Left ventricle myocardium inferior (tissue), 1 donor: Measurements from ENCODE around the gene FFAR3. TPM values are rescaled to one million over a fixed set of nuclear protein-coding genes. Genes with fewer than 3 reads are reported as not detected.

ENCODE experiments used
- DNase-seq: peaks from one replicate; pipeline ENCODE4 v3.0.0-alpha.2; 2020
- H3K27ac ChIP-seq: fragments of 200-600 bp; replicated peaks from 2 replicates; pipeline ENCODE4 v1.8.0; 2021
- H3K27me3 ChIP-seq: fragments of 200-600 bp; 2 replicates; pipeline ENCODE4 v1.8.0; 2021; ENCODE audit warnings: low read depth
- H3K36me3 ChIP-seq: fragments of 200-600 bp; 2 replicates; pipeline ENCODE4 v1.8.0; 2021
- H3K4me1 ChIP-seq: fragments of 200-600 bp; 2 replicates; pipeline ENCODE4 v1.8.0; 2021
- H3K4me3 ChIP-seq: fragments of 200-600 bp; 2 replicates; pipeline ENCODE4 v1.8.0; 2021; ENCODE audit warnings: mild to moderate bottlenecking, moderate library complexity
- H3K9me3 ChIP-seq: fragments of 200-600 bp; replicated peaks from 2 replicates; pipeline ENCODE4 v1.8.0; 2021
- CTCF ChIP-seq: fragments of 200-600 bp; IDR thresholded peaks from 2 replicates; pipeline ENCODE4 v1.8.0; 2021; ENCODE audit warnings: antibody characterized with exemption, mild to moderate bottlenecking, borderline replicate concordance
- intact Hi-C: fragments of 100-400 bp; cut with micrococcal nuclease; formaldehyde crosslinking; loops from one replicate; pipeline ENCODE4 v1.11.0; 2022
- total RNA-seq: library from RNA; stranded (reverse); fragmentation: NEBNext Ultra II Directional; extraction: Animal tissue kit (Norgen Biotek cat#: 25700); gene quantifications from one replicate; pipeline ENCODE4 v1.2.1, GENCODE V29; 2021
- donor health status: DM: no; HTN: yes; CAD: no; lungs with severe emphysema.

FFAR3 gene
- total RNA-seq, 1 donor from 2014 or later = not detected

DNA sequence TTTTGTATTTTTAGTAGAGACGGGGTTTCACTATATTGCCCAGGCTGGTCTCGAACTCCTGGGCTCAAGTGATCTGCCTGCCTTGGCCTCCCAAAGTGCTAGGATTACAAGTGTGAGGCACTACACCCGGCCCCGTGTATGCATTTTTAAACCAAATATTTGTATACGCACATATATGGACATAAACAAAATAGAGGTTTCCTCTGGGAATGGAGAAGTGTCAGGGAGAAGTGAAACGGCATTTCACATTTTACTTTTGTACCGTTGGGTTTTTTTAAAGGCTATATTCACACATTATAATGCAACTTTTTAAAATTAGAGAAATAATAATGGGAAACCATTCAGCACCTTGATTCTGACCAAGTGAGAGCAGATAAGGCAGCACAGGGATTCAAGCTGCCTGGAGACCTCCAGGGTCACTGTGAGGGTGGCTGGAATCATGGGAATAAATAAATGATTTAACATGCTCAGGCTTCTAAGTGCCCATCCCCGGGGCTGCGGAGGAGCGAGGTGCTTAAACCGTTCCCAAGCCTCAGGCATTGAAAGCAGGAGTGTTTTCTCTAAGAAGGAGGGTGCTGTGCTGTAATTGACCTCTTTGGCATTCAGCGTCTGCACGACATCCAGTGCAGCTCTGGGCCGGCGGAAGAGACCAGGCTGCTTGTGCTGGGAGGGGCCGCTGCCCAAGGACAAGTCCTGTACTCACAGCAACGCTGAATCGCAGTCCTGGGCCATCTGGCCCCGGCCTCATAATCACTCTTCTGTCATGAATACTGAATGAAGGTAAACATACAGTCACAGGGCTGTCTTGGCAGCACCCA, 37.3 kb downstream of the FFAR3 start:
- intact Hi-C loops = no loop called here
- H3K36me3 ChIP-seq = no peaks in the 10 kb centered on the region
- no peaks in the 10 kb centered on the region for H3K9me3 ChIP-seq
- H3K27ac ChIP-seq = peak overlapping the region; percentile 6
- no peaks in the 10 kb centered on the region for H3K27me3 ChIP-seq
- TF ChIP-seq CTCF = no peak
- DNase-seq = no peak
- no peak overlapping the region for H3K4me3 ChIP-seq
- peaks cover 14% of the 10 kb centered on the region for H3K4me1 ChIP-seq

GRCh38 chr19:35396240-35396885, 38.1 kb downstream of the FFAR3 start:
- no peaks in the 10 kb centered on the region for H3K36me3 ChIP-seq
- no peaks in the 10 kb centered on the region for H3K9me3 ChIP-seq
- no peaks in the 10 kb centered on the region for H3K27me3 ChIP-seq
- H3K4me1 ChIP-seq = peaks cover 14% of the 10 kb centered on the region
- no peak overlapping the region for H3K4me3 ChIP-seq
- TF ChIP-seq CTCF = no peak
- intact Hi-C loops = no loop called here
- H3K27ac ChIP-seq = peak overlapping the region; percentile 6
- no peak for DNase-seq

DNA sequence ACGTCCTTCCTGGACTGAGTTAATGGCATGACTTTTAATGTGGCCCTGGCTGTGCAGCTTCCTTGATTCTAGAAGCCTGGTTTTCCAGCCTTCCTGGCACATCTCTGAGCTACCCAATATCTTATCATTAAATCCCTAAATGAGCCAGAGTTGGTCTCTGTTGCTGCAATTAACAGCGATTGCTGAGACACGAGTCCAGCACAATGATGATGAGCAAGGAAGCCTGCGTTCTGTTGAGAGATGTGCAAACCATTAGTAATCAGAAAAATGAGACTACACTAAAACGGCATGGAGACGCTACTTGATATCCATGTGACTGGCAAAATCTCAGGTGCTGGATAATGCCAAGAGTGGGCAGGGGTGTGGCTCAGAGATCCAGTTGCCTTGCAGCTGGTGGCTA, 38.8 kb downstream of the FFAR3 start:
- Histone ChIP-seq H3K27me3 (no peaks in the 10 kb centered on the region), H3K9me3 (no peaks in the 10 kb centered on the region), H3K4me3 (no peak overlapping the region), H3K27ac (no peak overlapping the region), H3K4me1 (peaks cover 14% of the 10 kb centered on the region), H3K36me3 (no peaks in the 10 kb centered on the region)
- intact Hi-C loops = no loop called here
- DNase-seq = no peak
- no peak for TF ChIP-seq CTCF

DNA sequence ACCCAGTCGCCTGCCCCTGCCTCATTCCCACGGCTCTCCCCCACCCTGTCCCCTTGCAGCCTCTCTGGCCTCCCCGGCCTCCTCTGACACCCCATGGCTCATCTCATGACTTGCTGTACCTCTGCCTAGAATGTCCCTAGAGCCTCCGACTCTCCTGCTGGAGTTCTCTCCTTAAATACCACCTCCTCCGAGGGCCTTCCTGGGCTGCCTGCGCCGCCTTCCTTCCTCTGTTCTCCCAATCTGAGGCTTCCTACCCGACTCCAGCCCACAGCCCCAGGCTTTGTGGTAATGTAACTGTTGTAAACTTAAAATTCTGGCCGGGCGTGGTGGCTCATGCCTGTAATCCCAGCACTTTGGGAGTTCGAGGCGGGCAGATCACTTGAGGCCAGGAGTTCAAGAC, 40.3 kb downstream of the FFAR3 start:
- no peak for TF ChIP-seq CTCF
- H3K27ac ChIP-seq = no peak overlapping the region
- intact Hi-C loops = no loop called here
- H3K27me3 ChIP-seq = no peaks in the 10 kb centered on the region
- no peak for DNase-seq
- no peaks in the 10 kb centered on the region for H3K9me3 ChIP-seq
- H3K36me3 ChIP-seq = no peaks in the 10 kb centered on the region
- H3K4me1 ChIP-seq = peaks cover 23% of the 10 kb centered on the region
- H3K4me3 ChIP-seq = no peak overlapping the region

DNA sequence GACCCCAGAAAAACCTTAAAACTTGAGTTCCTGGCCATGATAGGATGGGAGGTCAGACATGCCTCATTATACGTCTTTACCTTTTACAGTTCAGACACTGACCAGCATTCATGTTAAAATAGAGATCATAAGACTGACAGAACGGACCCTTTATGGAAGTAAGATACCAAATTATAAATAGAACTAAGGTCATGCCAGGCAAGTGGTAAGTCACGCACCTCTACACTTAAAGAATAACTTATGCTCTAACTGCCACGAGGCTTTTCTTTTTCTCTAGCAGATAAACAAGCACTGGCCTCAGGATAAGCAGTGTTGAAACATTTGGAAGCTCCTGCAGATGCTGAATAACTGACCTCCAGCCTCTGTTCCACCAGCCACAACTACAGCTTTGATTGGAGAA, 41.0 kb downstream of the FFAR3 start:
- Histone ChIP-seq H3K27me3 (no peaks in the 10 kb centered on the region), H3K9me3 (no peaks in the 10 kb centered on the region), H3K27ac (peak overlapping the region; percentile 21), H3K4me3 (no peak overlapping the region), H3K36me3 (no peaks in the 10 kb centered on the region), H3K4me1 (peaks cover 24% of the 10 kb centered on the region)
- DNase-seq = no peak
- intact Hi-C loops = no loop called here
- no peak for TF ChIP-seq CTCF
